ENCODE results near the gene DENND10.
"Not testable (repeated sequence)": the region's sequence is repeated elsewhere in the genome, so short reads cannot be mapped to it uniquely, and the experiment has no call there.

Gene DENND10

DNA sequence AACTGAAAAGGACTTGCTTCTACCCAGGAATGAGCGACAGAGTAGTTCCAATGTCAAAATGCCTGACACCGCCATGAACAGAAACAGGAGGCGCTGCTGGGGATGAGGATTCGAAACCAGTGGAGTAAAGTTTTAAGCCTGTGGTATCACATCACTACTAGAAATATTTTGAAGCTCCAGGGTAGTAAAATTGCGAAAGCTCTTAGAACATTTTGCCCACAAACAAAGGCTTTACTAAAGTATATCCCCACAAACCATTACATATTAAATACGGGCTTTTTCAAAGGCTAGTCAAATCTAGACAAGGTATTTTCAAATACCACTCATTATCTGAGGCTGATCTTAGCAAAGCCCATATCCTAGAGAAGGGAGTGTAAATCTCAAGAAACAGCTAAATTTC is 72.3 kb downstream of the DENND10 start:
- no peak for ATAC-seq

DNA sequence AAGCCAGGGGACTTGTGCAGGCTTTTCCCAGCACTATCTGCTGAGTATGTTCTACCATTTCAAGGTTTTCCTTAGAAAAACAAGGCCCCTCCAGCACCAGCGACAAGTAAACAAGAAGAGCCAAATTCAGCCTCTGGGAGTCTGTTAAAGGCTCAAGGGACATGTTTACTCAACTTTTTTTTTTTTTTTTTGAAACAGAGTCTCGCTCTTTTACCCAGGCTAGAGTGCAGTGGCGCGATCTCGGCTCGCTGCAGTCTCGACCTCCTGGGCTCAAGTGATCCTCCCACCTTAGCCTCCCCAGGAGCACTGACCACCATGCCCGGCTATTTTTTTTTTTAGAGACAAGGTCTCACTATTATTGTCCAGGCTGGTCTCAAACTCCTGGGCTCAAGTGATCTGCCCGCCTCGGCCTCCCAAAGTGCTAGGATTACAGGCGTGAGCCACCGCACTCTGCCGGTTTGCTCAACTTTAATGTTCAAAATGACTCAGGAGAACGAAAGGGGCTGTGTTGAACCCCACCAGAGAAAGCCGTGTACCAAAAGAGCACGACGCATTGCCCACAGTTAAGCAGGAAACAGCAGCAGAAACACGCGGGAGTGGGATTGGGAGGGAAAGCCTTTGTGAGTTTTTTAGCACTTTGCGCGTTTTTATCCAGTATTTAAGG is 73.9 kb downstream of the DENND10 start:
- peak; percentile 54 to 63 for ATAC-seq

DNA sequence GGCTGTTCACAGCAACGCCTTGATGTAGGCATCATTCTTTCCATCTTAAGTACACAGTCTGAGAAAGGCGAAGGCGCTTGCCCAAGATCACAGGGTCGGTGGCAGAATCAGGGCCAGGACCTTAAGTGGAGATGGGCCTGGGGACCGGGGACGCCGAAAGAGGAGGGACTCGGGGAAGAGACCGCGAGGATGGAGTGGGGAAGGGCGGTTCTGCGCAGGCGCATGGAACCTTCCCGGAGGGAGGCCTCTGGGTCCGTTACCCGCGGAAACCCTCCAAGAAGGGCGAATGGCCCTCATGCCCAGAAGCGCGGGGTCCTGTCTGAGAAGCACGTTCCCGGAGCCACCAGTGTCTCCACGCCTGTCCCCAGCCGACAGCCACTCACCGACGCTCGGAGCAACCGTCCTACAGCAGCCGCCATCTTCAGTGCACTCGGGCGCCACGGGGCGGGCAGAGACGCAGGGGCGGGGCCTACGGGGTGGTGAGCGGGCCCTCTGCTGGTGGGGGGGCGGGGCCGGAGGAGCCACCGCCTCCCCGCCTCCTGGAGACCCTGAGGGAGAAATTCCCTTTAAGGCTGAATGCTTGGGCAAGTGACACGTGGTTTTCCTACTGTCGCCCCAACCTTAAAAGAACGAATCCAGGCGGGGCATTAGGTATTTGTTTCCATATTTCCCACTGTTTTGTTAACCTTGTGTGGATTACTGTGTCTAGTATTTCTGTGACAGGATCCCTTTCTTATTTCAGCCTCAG is 74.6 kb downstream of the DENND10 start, which contains the start of gene PRDX3:
TSS of gene PRDX3 (minus strand) at position 441 of the 748 bp plus-strand sequence. CDS start at position 419, 22 bp downstream.
- ATAC-seq: peak; percentile 91 to 94

DNA sequence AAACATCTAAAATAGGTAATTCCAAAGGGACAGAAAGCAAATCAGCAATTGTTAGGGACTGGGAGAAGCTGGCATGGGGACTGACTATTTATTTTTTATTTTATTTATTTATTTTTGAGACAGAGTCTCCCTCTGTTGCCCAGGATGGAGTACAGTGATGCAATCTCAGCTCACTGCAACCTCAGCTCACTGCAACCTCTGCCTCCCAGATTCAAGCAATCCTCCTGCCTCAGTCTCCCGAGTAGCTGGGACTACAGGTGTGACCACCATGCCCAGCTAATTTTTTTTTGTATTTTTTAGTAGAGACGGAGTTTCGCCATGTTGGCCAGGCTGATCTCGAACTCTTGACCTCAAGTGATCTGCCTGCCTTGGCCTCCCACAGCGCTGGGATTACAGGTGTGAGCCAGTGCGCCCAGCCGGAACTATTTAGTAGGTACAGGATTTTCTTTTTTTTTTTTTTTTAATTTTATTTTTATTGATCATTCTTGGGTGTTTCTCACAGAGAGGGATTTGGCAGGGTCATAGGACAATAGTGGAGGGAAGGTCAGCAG is 77.0 kb downstream of the DENND10 start:
- ATAC-seq: not testable (repeated sequence)

DNA sequence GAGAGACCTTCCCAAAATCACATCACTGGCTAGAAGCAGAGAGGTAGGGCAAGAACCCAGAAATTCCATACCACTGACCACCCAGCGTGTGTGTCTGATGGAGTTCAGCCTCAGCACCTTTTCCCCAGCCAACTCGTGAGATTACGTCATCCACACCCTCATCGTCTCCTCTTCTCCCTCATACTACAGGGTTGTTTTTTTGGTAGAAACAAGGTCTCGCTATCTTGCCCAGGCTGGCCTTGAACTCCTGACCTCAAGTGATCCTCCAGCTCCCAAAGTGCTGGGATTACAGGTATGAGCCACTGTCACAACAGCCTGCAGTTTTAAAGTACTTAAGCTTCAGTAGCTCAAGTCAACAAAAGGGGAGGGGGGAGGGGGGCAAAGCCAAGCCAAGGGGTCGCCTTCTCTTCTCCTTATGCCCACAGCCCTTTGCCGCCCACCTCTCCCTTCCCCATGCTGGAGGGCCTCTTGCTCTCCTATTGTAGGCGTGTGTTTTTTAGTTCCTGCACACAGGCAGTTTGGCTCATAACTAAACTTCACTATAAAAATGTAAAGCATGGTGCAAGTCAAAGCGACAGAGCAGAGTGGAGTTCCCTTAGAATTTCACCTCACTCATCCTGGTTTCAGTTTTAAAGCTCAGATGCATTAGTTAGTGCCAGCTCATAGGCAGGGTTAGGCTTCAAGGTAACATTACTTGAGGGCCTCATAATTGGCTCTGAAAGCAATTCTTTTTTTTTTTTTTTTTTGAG is 79.9 kb downstream of the DENND10 start:
- ATAC-seq: peak; percentile 54 to 80
